Endothelial cell of umbilical vein (primary cell): ENCODE data around the gene C1orf105. TPM values are rescaled to one million over a fixed set of nuclear protein-coding genes. Genes with fewer than 3 reads are reported as not detected.

Source experiments
- BruUV-seq: library from RNA; stranded (reverse); fragments of 400-500 nt; replicated peaks from 2 replicates; lab custom pipeline; 2021; lab: Mats Ljungman, UMichigan
- CTCF ChIA-PET: fragments of 300-600, 350-600 bp; sonication (Branson Sonifier 250); formaldehyde crosslinking; loops from one replicate; lab custom pipeline; 2021; ENCODE audit warnings: antibody characterized with exemption, inconsistent platforms; lab: Charles Lee
- POLR2A ChIA-PET: fragments of 300-600, 350-600 bp; sonication (Branson Sonifier 250); formaldehyde crosslinking; loops from one replicate; lab custom pipeline; 2021; ENCODE audit warnings: antibody characterized with exemption, inconsistent platforms; lab: Charles Lee
- DNase-seq: peaks from one replicate; pipeline ENCODE4 v3.0.0-alpha.2; 2011; ENCODE audit warnings: low read depth, low spot score
- FAIRE-seq: peaks from 2 replicates; lab custom pipeline; 2011; peaks lifted over from hg19 to GRCh38; lab: Jason Lieb, UNC
- H2AFZ ChIP-seq: 2 replicates; pipeline ENCODE4 v1.6.0; 2012; ENCODE audit warnings: low read depth, low read length, control low read depth, inconsistent platforms
- H3K27ac ChIP-seq: 2 replicates; pipeline ENCODE4 v1.5.1; 2011; ENCODE audit warnings: low read depth, mild to moderate bottlenecking, control low read depth, low read length, moderate library complexity; ENCODE audit not compliant: insufficient read depth
- H3K27me3 ChIP-seq, 2 experiments: 2 replicates each; pipeline versions ENCODE4 v1.6.0 to v1.6.1; 2011; ENCODE audit warnings: low read length in 2 of 2, mixed read lengths in 1 of 2; ENCODE audit not compliant: control insufficient read depth in 2 of 2, insufficient read depth in 2 of 2
- H3K36me3 ChIP-seq, 2 experiments: 2 replicates in 1 of 2; 3 replicates in 1 of 2; pipeline ENCODE4 v1.5.1; 2011; ENCODE audit warnings: low read length in 2 of 2, mild to moderate bottlenecking in 1 of 2, moderate library complexity in 1 of 2; ENCODE audit not compliant: control insufficient read depth in 2 of 2, insufficient read depth in 2 of 2; ENCODE audit errors: extremely low read depth in 1 of 2
- H3K4me1 ChIP-seq: 3 replicates; pipeline ENCODE4 v1.5.1; 2011; ENCODE audit warnings: mild to moderate bottlenecking, low read length; ENCODE audit not compliant: control insufficient read depth, insufficient read depth; ENCODE audit errors: extremely low read depth
- H3K4me2 ChIP-seq: 2 replicates; pipeline ENCODE4 v1.6.1; 2011; ENCODE audit warnings: low read length, control low read depth, mixed read lengths; ENCODE audit not compliant: insufficient read depth
- H3K4me3 ChIP-seq, 3 experiments: fragments of 200-600 bp in 1 of 3; sonication (generic), shearing (Covaris generic) in 1 of 3; replicated peaks in 1 of 3; 2 replicates each; pipeline ENCODE4 v1.5.1; 2011 to 2016; ENCODE audit warnings: control low read depth in 3 of 3, low read length in 3 of 3, mild to moderate bottlenecking in 2 of 3, inconsistent platforms in 1 of 3, low read depth in 1 of 3, moderate library complexity in 1 of 3; ENCODE audit not compliant: insufficient read depth in 1 of 3
- H3K79me2 ChIP-seq: 2 replicates; pipeline ENCODE4 v1.6.0; 2012; ENCODE audit warnings: low read length, inconsistent platforms; ENCODE audit not compliant: control insufficient read depth, insufficient read depth
- H3K9ac ChIP-seq: replicated peaks from 2 replicates; pipeline ENCODE3; 2011; ENCODE audit warnings: low read length, control low read depth; ENCODE audit not compliant: insufficient read depth; ENCODE audit errors: extremely low read depth
- H3K9me1 ChIP-seq: replicated peaks from 3 replicates; pipeline ENCODE4 v1.6.0; 2011; ENCODE audit warnings: mild to moderate bottlenecking, low read length; ENCODE audit not compliant: control insufficient read depth, insufficient read depth; ENCODE audit errors: extremely low read depth
- H3K9me3 ChIP-seq: replicated peaks from 2 replicates; pipeline ENCODE4 v1.5.1; 2012; ENCODE audit warnings: low read length, inconsistent platforms; ENCODE audit not compliant: control insufficient read depth, insufficient read depth
- H4K20me1 ChIP-seq: replicated peaks from 2 replicates; pipeline ENCODE3; 2011; ENCODE audit warnings: mild to moderate bottlenecking, low read length; ENCODE audit not compliant: control insufficient read depth, insufficient read depth; ENCODE audit errors: extremely low read depth
- EZH2 ChIP-seq: IDR thresholded peaks from 2 replicates; pipeline ENCODE4 v1.6.1; 2012; ENCODE audit warnings: borderline replicate concordance, low read depth, mild to moderate bottlenecking, moderate library complexity, low read length, inconsistent platforms; ENCODE audit not compliant: severe bottlenecking
- FOS ChIP-seq: IDR thresholded peaks from 2 replicates; pipeline ENCODE4 v1.6.1; 2011; ENCODE audit warnings: mild to moderate bottlenecking, low read length, moderate library complexity, borderline replicate concordance; ENCODE audit not compliant: insufficient read depth
- GATA2 ChIP-seq: IDR thresholded peaks from 2 replicates; pipeline ENCODE4 v1.7.0; 2011; ENCODE audit warnings: low read depth, mild to moderate bottlenecking, moderate library complexity, mixed read lengths, low read length; ENCODE audit not compliant: insufficient read length, insufficient read depth
- JUN ChIP-seq: IDR thresholded peaks from 2 replicates; pipeline ENCODE4 v1.6.1; 2011; ENCODE audit warnings: borderline replicate concordance, low read depth; ENCODE audit not compliant: insufficient read length, insufficient read depth
- MAX ChIP-seq: IDR thresholded peaks from 2 replicates; pipeline ENCODE4 v1.6.1; 2011; ENCODE audit not compliant: insufficient read depth, insufficient read length
- MYC ChIP-seq: IDR thresholded peaks from one replicate; pipeline ENCODE4 v1.6.1; 2011; ENCODE audit warnings: mild to moderate bottlenecking, low read depth, low read length
- POLR2A ChIP-seq: IDR thresholded peaks from 2 replicates; pipeline ENCODE4 v1.6.1; 2012; ENCODE audit warnings: low read depth, mild to moderate bottlenecking, control low read depth, low read length
- POLR2AphosphoS5 ChIP-seq: IDR thresholded peaks from 2 replicates; pipeline ENCODE4 v1.6.1; 2012; ENCODE audit warnings: low read depth, mild to moderate bottlenecking, control low read depth, low read length, moderate library complexity; ENCODE audit not compliant: insufficient read depth
- dilution Hi-C: fragments of 300-500 bp; cut with MboI; formaldehyde crosslinking; loops from one replicate; pipeline ENCODE4 v1.15.0; 2019; ENCODE audit warnings: low sequenced_read_pairs; ENCODE audit not compliant: extremely low pct_ligation_motif_present
- intact Hi-C: fragments of 100-400 bp; cut with micrococcal nuclease; formaldehyde crosslinking; loops from one replicate; pipeline ENCODE4 v1.10.0; 2022
- polyA plus RNA-seq, 4 experiments: library from polyadenylated mRNA; depleted of rRNA in 3 of 4; stranded (reverse) in 3 of 4; unstranded in 1 of 4; fragments of >200 nt; gene quantifications; 2 replicates each; pipeline versions ENCODE4 v1.2.1 to v1.2.3, GENCODE V29; 2011 to 2012; ENCODE audit warnings: missing spikeins in 1 of 4
- total RNA-seq: library from RNA; stranded (reverse); gene quantifications from 2 replicates; pipeline ENCODE4 v1.2.3, GENCODE V29; 2021
- TF ChIP-seq, protein P1 (sequence below), 2 donors: IDR thresholded peaks; 1 replicate in 1 of 2; 2 replicates in 1 of 2; pipeline ENCODE4 v1.5.1; 2011; ENCODE audit warnings: low read length in 2 of 2, mild to moderate bottlenecking in 2 of 2, moderate library complexity in 2 of 2, control low read depth in 1 of 2, inconsistent platforms in 1 of 2, low read depth in 1 of 2; ENCODE audit not compliant: insufficient read depth in 1 of 2; ENCODE audit errors: extremely low read depth in 1 of 2

The C1orf105 gene
- total and polyA plus RNA-seq, 2 donors (not counting 3 experiments of a cell fraction or from before 2014, with no cell fraction given): not detected

DNA sequence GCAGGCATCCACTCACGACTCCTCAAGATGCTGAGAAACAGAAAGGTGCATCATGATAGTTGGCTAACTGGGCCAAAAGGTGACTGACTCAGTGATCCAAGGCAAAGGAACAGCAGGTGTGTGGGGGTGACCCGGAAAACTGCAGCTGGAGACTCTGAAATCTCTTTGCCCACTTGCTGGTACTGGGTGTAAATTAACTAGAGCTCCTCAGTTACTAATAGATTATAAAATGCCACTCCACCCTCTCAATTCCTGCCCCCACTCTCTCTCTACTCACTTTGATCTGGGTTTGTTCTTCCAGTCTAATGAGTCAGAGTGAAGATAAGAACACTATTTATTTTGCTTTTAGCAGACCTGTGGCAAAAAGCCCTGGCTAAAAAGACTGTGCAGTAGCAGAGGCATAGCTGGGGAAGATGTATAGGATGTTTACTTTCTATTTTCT lies 30.5 kb downstream of the C1orf105 start:
- H3K9me3 ChIP-seq: no peaks in the 10 kb centered on the region
- no TSS peak for BruUV-seq
- H3K4me2 ChIP-seq: peak overlapping the region; percentile 21
- peak overlapping the region; percentile 30 for H2AFZ ChIP-seq
- ChIA-PET POLR2A (no interaction called here), CTCF (interaction anchor here (0.7 to 3.6 kb wide), 14 partner anchors 9 to 449 kb away, joined by 3 to 61 read pairs (median 4); partner anchors contain the start of gene SUCO)
- no peaks in the 10 kb centered on the region for H4K20me1 ChIP-seq
- H3K9ac ChIP-seq: no peak overlapping the region
- H3K4me1 ChIP-seq: peaks cover 22% of the 10 kb centered on the region
- no peak overlapping the region for H3K4me3 ChIP-seq
- H3K27me3 ChIP-seq: no peaks in the 10 kb centered on the region
- TF ChIP-seq POLR2AphosphoS5 (no peak), MYC (no peak), MAX (no peak), JUN (no peak), FOS (peak; percentile 60), EZH2 (no peak), GATA2 (peak; percentile 81), POLR2A (no peak)
- TF ChIP-seq, protein P1, sequence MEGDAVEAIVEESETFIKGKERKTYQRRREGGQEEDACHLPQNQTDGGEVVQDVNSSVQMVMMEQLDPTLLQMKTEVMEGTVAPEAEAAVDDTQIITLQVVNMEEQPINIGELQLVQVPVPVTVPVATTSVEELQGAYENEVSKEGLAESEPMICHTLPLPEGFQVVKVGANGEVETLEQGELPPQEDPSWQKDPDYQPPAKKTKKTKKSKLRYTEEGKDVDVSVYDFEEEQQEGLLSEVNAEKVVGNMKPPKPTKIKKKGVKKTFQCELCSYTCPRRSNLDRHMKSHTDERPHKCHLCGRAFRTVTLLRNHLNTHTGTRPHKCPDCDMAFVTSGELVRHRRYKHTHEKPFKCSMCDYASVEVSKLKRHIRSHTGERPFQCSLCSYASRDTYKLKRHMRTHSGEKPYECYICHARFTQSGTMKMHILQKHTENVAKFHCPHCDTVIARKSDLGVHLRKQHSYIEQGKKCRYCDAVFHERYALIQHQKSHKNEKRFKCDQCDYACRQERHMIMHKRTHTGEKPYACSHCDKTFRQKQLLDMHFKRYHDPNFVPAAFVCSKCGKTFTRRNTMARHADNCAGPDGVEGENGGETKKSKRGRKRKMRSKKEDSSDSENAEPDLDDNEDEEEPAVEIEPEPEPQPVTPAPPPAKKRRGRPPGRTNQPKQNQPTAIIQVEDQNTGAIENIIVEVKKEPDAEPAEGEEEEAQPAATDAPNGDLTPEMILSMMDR (IDR thresholded peaks at IDR 0.05; ENCODE audit: extremely low read depth in 1 of 2, insufficient read depth in 1 of 2, low read depth in 1 of 2, low read length in 2 of 2): no peak
- H3K36me3 ChIP-seq: no peaks in the 10 kb centered on the region
- H3K9me1 ChIP-seq: no peaks in the 10 kb centered on the region
- no peaks in the 10 kb centered on the region for H3K79me2 ChIP-seq
- dilution Hi-C loops (no loop called here), intact Hi-C loops (loop anchor here (5.0 kb wide), 1 partner anchor 136 kb away; no protein-coding TSS in a partner anchor)
- H3K27ac ChIP-seq: no peak overlapping the region
- FAIRE-seq (peak; percentile 89), DNase-seq (peak; percentile 56)
